HCT116 (cell line): ENCODE data around the gene OPN5. TPM values are rescaled to one million over a fixed set of nuclear protein-coding genes. Genes with fewer than 3 reads are reported as not detected.

Experiments
- ATAC-seq: fragments of 200-7000 bp; cut with Tn5 transposase; 2 replicates; pipeline ENCODE4 v1.9.1; 2020; ENCODE audit warnings: mild to moderate bottlenecking, moderate library complexity
- BruUV-seq: library from RNA; stranded (reverse); fragments of 400-500 nt; replicated peaks from 2 replicates; lab custom pipeline; 2021; lab: Mats Ljungman, UMichigan
- CTCF ChIA-PET: fragments of 300-600 bp; sonication (Branson Sonifier 250); formaldehyde crosslinking; loops from one replicate; lab custom pipeline; 2021; ENCODE audit warnings: antibody characterized with exemption; lab: Charles Lee
- POLR2A ChIA-PET: fragments of 300-600, 350-600 bp; sonication (Branson Sonifier 250); formaldehyde crosslinking; loops from one replicate; lab custom pipeline; 2021; ENCODE audit warnings: antibody characterized with exemption; lab: Charles Lee
- RAD21 ChIA-PET, 2 experiments: fragments of 300-600 bp; sonication (Branson Sonifier 250); formaldehyde crosslinking; loops; one replicate each; lab custom pipeline; 2023; ENCODE audit warnings: low total read pairs in 2 of 2; ENCODE audit not compliant: uncharacterized antibody in 2 of 2, unreplicated experiment in 2 of 2, low non-redundant PET in 1 of 2; lab: Charles Lee
- DNase-seq: peaks from one replicate; pipeline ENCODE4 v3.0.0-alpha.2; 2010; ENCODE audit warnings: low read depth, low spot score
- H2AFZ ChIP-seq: fragments of 200-600 bp; shearing (Covaris generic), sonication (generic); 2 replicates; pipeline ENCODE4 v1.6.1; 2017; ENCODE audit warnings: low read depth, mixed run types, mixed read lengths, antibody characterized with exemption, low read length; ENCODE audit not compliant: poor library complexity, severe bottlenecking
- H3K27ac ChIP-seq: 2 replicates; pipeline ENCODE4 v1.5.1; 2012; ENCODE audit warnings: low read depth, low read length
- H3K27me3 ChIP-seq: fragments of 200-600 bp; sonication (generic); 2 replicates; pipeline ENCODE4 v1.6.1; 2016; ENCODE audit warnings: mixed run types, low read length, mixed read lengths; ENCODE audit not compliant: insufficient read depth
- H3K36me3 ChIP-seq, 2 experiments: fragments of 200-500 bp in 1 of 2; fragments of 200-600 bp in 1 of 2; sonication (Bioruptor generic) in 1 of 2; sonication (generic) in 1 of 2; 2 replicates each; pipeline versions ENCODE4 v1.5.1 to v1.6.1; 2014 to 2016; ENCODE audit warnings: low read length in 2 of 2, inconsistent platforms in 1 of 2, mixed read lengths in 1 of 2, mixed run types in 1 of 2; ENCODE audit not compliant: insufficient read depth in 2 of 2, control insufficient read depth in 1 of 2
- H3K4me1 ChIP-seq, 2 experiments: fragments of 200-600 bp in 1 of 2; sonication (generic) in 1 of 2; 2 replicates each; pipeline versions ENCODE4 v1.5.1 to v1.6.1; 2012 to 2017; ENCODE audit warnings: low read length in 2 of 2, inconsistent platforms in 1 of 2, mild to moderate bottlenecking in 1 of 2, mixed read lengths in 1 of 2, mixed run types in 1 of 2, moderate library complexity in 1 of 2; ENCODE audit not compliant: insufficient read depth in 2 of 2, control insufficient read depth in 1 of 2
- H3K4me2 ChIP-seq: fragments of 200-600 bp; sonication (generic); 2 replicates; pipeline ENCODE4 v1.6.1; 2017; ENCODE audit warnings: mixed run types, low read length, mixed read lengths
- H3K4me3 ChIP-seq, 2 experiments: fragments of 200-600 bp in 1 of 2; sonication (generic) in 1 of 2; replicated peaks in 1 of 2; 2 replicates each; pipeline ENCODE4 v1.5.1; 2011 to 2016; ENCODE audit warnings: low read length in 2 of 2, control low read depth in 1 of 2, low read depth in 1 of 2, mild to moderate bottlenecking in 1 of 2, mixed read lengths in 1 of 2, mixed run types in 1 of 2
- H3K79me2 ChIP-seq: fragments of 200-600 bp; sonication (generic); 2 replicates; pipeline ENCODE4 v1.6.1; 2017; ENCODE audit warnings: mild to moderate bottlenecking, mixed run types, low read length, moderate library complexity, mixed read lengths; ENCODE audit not compliant: insufficient read depth
- H3K9ac ChIP-seq: fragments of 200-600 bp; sonication (generic); 2 replicates; pipeline ENCODE4 v1.6.1; 2016; ENCODE audit warnings: low read length, mixed read lengths
- H3K9me2 ChIP-seq: fragments of 200-600 bp; sonication (generic), shearing (Covaris generic); 2 replicates; pipeline ENCODE4 v1.6.1; 2017; ENCODE audit warnings: mixed run types, mild to moderate bottlenecking, moderate library complexity; ENCODE audit not compliant: insufficient read depth
- H3K9me3 ChIP-seq, 2 experiments: fragments of 200-500 bp in 1 of 2; fragments of 200-600 bp in 1 of 2; sonication (Bioruptor generic) in 1 of 2; sonication (generic) in 1 of 2; 2 replicates each; pipeline ENCODE4 v1.6.1; 2014 to 2017; ENCODE audit warnings: low read length in 2 of 2, mixed read lengths in 2 of 2, inconsistent platforms in 1 of 2, low read depth in 1 of 2, mild to moderate bottlenecking in 1 of 2, mixed run types in 1 of 2, moderate library complexity in 1 of 2; ENCODE audit not compliant: control insufficient read depth in 1 of 2, insufficient read depth in 1 of 2
- H4K20me1 ChIP-seq: fragments of 200-600 bp; sonication (generic), shearing (Covaris generic); 2 replicates; pipeline ENCODE4 v1.6.1; 2017; ENCODE audit warnings: mixed run types, mild to moderate bottlenecking, moderate library complexity; ENCODE audit not compliant: insufficient read depth
- CEBPB ChIP-seq: IDR thresholded peaks from 2 replicates; pipeline ENCODE4 v1.6.1; 2012; ENCODE audit warnings: low read depth
- ELF1 ChIP-seq: IDR thresholded peaks from 2 replicates; pipeline ENCODE4 v1.6.1; 2012; ENCODE audit warnings: low read depth, borderline replicate concordance
- EZH2 ChIP-seq: fragments of 200-600 bp; sonication (generic); IDR thresholded peaks from 2 replicates; pipeline ENCODE4 v1.6.1; 2017; ENCODE audit warnings: antibody characterized with exemption, mixed run types
- EZH2phosphoT487 ChIP-seq: fragments of 200-600 bp; IDR thresholded peaks from 2 replicates; pipeline ENCODE4 v1.6.1; 2018; ENCODE audit warnings: antibody characterized with exemption, borderline replicate concordance
- POLR2AphosphoS5 ChIP-seq: IDR thresholded peaks from 2 replicates; pipeline ENCODE4 v1.6.1; 2011; ENCODE audit warnings: mild to moderate bottlenecking, low read depth, low read length, moderate library complexity
- RAD21 ChIP-seq: IDR thresholded peaks from 2 replicates; pipeline ENCODE4 v1.6.1; 2012; ENCODE audit warnings: low read depth, mild to moderate bottlenecking
- SIN3A ChIP-seq: IDR thresholded peaks from 2 replicates; pipeline ENCODE4 v1.6.1; 2012; ENCODE audit warnings: low read depth
- SP1 ChIP-seq: IDR thresholded peaks from 2 replicates; pipeline ENCODE4 v1.6.1; 2012; ENCODE audit warnings: low read depth
- TCF7L2 ChIP-seq: IDR thresholded peaks from 2 replicates; pipeline ENCODE4 v1.7.0; 2011; ENCODE audit warnings: borderline replicate concordance, inconsistent platforms; ENCODE audit not compliant: insufficient read depth, insufficient read length; ENCODE audit errors: extremely low read depth
- ZBTB33 ChIP-seq: IDR thresholded peaks from 2 replicates; pipeline ENCODE4 v1.6.1; 2011; ENCODE audit warnings: mild to moderate bottlenecking, low read length, moderate library complexity; ENCODE audit not compliant: insufficient replicate concordance; ENCODE audit errors: extremely low read depth
- intact Hi-C: fragments of 100-400 bp; cut with micrococcal nuclease; formaldehyde crosslinking; loops from 2 replicates; pipeline ENCODE4 v1.10.0; 2022
- total RNA-seq: library from RNA; stranded (reverse); gene quantifications from one replicate; pipeline ENCODE4 v1.2.1, GENCODE V29; 2021; ENCODE audit not compliant: unreplicated experiment
- TF ChIP-seq, protein P1 (sequence below): IDR thresholded peaks from 2 replicates; pipeline ENCODE4 v1.6.1; 2012

OPN5 gene
- total RNA-seq, 1 experiment from 2014 or later: not detected

DNA sequence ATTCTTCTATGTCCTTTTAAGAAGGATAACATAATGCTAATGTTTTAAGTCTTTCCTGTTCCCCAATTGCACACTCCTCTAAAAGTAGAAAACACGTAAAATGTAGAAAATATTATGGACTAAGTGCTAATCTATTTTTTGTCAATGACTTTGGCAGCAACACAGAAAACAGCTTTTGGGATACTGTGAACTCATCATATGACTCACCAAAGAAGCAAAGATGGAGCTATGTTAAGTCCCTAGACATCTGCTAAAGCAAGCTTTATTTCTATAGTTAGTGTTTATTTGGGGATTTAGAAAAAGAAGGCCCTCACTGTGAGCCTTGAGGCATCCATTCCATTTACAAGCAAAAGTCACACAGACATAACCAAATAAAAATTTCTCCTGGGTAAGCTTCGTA lies 23.0 kb downstream of the OPN5 start:
- DNase-seq (no peak), ATAC-seq (no peak)

More for the DNA sequence above, 23.0 kb downstream of the OPN5 start:
- CTCF ChIA-PET: no interaction called here
- Histone ChIP-seq H3K36me3 (no peaks in the 10 kb centered on the region), H3K9me2 (no peaks in the 10 kb centered on the region), H3K9me3 (no peaks in the 10 kb centered on the region), H2AFZ (no peak overlapping the region), H3K9ac (no peak overlapping the region), H3K4me1 (no peaks in the 10 kb centered on the region), H3K79me2 (no peaks in the 10 kb centered on the region), H3K27me3 (no peaks in the 10 kb centered on the region), H4K20me1 (no peaks in the 10 kb centered on the region), H3K27ac (no peak overlapping the region), H3K4me2 (no peak overlapping the region), H3K4me3 (no peak overlapping the region)
- TF ChIP-seq ZBTB33: no peak
- TF ChIP-seq EZH2: no peak
- TF ChIP-seq POLR2AphosphoS5: no peak
- TF ChIP-seq EZH2phosphoT487: no peak
- TF ChIP-seq SIN3A: no peak
- TF ChIP-seq, protein P1, sequence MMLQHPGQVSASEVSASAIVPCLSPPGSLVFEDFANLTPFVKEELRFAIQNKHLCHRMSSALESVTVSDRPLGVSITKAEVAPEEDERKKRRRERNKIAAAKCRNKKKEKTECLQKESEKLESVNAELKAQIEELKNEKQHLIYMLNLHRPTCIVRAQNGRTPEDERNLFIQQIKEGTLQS: no peak
- no peak for TF ChIP-seq CEBPB
- TF ChIP-seq RAD21: no peak
- no peak for TF ChIP-seq ELF1
- TF ChIP-seq TCF7L2: no peak
- TF ChIP-seq SP1: no peak
- RAD21 ChIA-PET: no interaction called here
- POLR2A ChIA-PET: no interaction called here
- no TSS peak for BruUV-seq
- intact Hi-C loops: no loop called here
